Uterine smooth muscle cell (primary cell): ENCODE results near the gene KCNH1. TPM values are rescaled to one million over a fixed set of nuclear protein-coding genes. Genes with fewer than 3 reads are reported as not detected.

Experiments
- total RNA-seq: library from RNA; depleted of rRNA; stranded (reverse); fragments of >200 nt; gene quantifications from 2 replicates; pipeline ENCODE4 v1.2.3, GENCODE V29; 2014

KCNH1 gene
- 0.22 and 2.4 TPM in 2 replicates for total RNA-seq

GRCh38 chr1:211133836-211134669, at the start of gene KCNH1:
KCNH1 (minus strand) TSS chr1:211134148; CDS start chr1:211133945, 203 bp downstream.

Other genes with a start within 250 kb of the KCNH1 start
- gene RCOR3, start 125.2 kb upstream of the KCNH1 start, total RNA-seq = 20.9 and 23.2 TPM in 2 replicates
- gene TRAF5, start 192.7 kb upstream of the KCNH1 start, total RNA-seq = 13.3 and 15.2 TPM in 2 replicates